GM18502 (cell line): ENCODE measurements around the gene CGNL1.

Experiments
- ATAC-seq: cut with Tn5 transposase; IDR thresholded peaks from one replicate; pipeline ENCODE4 v1.9.1; 2021; ENCODE audit warnings: mild to moderate bottlenecking; ENCODE audit not compliant: unreplicated experiment, poor library complexity

CGNL1 gene

GRCh38 chr15:57352535-57353316 is 23.6 kb upstream of the CGNL1 start:
- ATAC-seq, result no peak

GRCh38 chr15:57353317-57353804 is 22.9 kb upstream of the CGNL1 start:
- ATAC-seq, result no peak

- ATAC-seq, result no peak
These were observed 21.7 kb upstream of the CGNL1 start for GRCh38 chr15:57354436-57355123.

GRCh38 chr15:57355259-57355658 is 21.0 kb upstream of the CGNL1 start:
- no peak for ATAC-seq

- no peak for ATAC-seq
These were observed 20.1 kb upstream of the CGNL1 start for GRCh38 chr15:57356178-57356577.

- ATAC-seq, result no peak
These were observed 19.7 kb upstream of the CGNL1 start for GRCh38 chr15:57356636-57357035.

GRCh38 chr15:57357799-57358198 is 18.5 kb upstream of the CGNL1 start:
- ATAC-seq, result no peak

GRCh38 chr15:57358571-57358970 is 17.7 kb upstream of the CGNL1 start:
- ATAC-seq, result no peak

- no peak for ATAC-seq
These were observed 12.6 kb upstream of the CGNL1 start for GRCh38 chr15:57363661-57364060.

- ATAC-seq, result no peak
These were observed 11.9 kb upstream of the CGNL1 start for GRCh38 chr15:57364282-57365007.

- ATAC-seq, result no peak
These were observed 8.7 kb upstream of the CGNL1 start for GRCh38 chr15:57367556-57367955.

- ATAC-seq, result no peak
These were observed 5.4 kb upstream of the CGNL1 start for GRCh38 chr15:57370929-57371328.

- ATAC-seq, result no peak
These were observed 2.9 kb upstream of the CGNL1 start for GRCh38 chr15:57373251-57373881.

- ATAC-seq, result no peak
These were observed 2.4 kb upstream of the CGNL1 start for GRCh38 chr15:57373882-57374276.

GRCh38 chr15:57376696-57377477 is 582 bp downstream of the CGNL1 start:
- no peak for ATAC-seq

- ATAC-seq, result no peak
These were observed 1.2 kb downstream of the CGNL1 start for GRCh38 chr15:57377478-57377847.

GRCh38 chr15:57379487-57379886 is 3.2 kb downstream of the CGNL1 start:
- no peak for ATAC-seq

- no peak for ATAC-seq
These were observed 4.5 kb downstream of the CGNL1 start for GRCh38 chr15:57380854-57381253.

- ATAC-seq, result no peak
These were observed 5.9 kb downstream of the CGNL1 start for GRCh38 chr15:57382215-57382614.

GRCh38 chr15:57382969-57383368 is 6.7 kb downstream of the CGNL1 start:
- no peak for ATAC-seq
